ENCODE measurements around the gene MAN2B2.
A peak's percentile ranks its signal among the peaks of the same experiment; 100 is the strongest.

MAN2B2 gene

DNA sequence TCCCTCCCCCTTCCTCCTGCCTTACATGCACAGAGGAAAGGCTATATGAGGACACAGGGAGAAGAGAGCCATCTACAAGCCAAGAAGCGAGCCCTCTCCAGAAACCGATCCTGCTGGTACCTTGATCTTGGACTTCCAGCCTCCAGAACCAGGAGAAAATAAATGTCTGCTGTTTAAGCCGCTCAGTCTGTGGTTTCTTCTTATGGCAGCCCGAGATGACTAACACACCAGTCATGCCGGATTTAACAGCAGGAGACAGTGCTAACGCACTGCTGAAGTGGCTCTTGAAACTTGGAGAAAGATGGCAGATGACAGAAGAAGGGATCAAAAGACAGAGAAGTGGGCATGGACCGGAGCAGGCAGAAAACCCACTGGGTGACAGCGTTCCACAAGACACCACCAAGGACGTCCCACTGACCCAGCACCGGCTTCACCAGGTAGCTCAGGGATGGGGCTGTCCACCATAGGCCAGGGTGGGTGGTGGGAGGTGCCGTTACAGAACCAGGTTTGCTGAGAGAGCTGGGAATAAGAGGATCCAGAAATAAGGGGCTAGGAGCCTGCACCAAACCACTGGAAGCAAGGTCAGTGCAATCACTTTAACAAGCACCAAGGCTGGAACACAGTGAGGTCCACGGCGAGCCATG lies 6.2 kb upstream of the MAN2B2 start:
- TF ChIP-seq, protein P1, sequence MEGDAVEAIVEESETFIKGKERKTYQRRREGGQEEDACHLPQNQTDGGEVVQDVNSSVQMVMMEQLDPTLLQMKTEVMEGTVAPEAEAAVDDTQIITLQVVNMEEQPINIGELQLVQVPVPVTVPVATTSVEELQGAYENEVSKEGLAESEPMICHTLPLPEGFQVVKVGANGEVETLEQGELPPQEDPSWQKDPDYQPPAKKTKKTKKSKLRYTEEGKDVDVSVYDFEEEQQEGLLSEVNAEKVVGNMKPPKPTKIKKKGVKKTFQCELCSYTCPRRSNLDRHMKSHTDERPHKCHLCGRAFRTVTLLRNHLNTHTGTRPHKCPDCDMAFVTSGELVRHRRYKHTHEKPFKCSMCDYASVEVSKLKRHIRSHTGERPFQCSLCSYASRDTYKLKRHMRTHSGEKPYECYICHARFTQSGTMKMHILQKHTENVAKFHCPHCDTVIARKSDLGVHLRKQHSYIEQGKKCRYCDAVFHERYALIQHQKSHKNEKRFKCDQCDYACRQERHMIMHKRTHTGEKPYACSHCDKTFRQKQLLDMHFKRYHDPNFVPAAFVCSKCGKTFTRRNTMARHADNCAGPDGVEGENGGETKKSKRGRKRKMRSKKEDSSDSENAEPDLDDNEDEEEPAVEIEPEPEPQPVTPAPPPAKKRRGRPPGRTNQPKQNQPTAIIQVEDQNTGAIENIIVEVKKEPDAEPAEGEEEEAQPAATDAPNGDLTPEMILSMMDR (IDR thresholded peaks at IDR 0.05; ENCODE audit: low read depth, low read length, missing control alignments), result no peak
- Histone ChIP-seq H3K4me3 (ENCODE audit: low read depth, low read length) (no peak overlapping the region), H3K36me3 (replicated peaks) (no peaks in the 10 kb centered on the region), H3K27me3 (replicated peaks) (peaks cover 12% of the 10 kb centered on the region), H3K27ac (no peak overlapping the region)
- peak; percentile 85 for DNase-seq
- in situ Hi-C loops (cut with HindIII; ENCODE audit: low pct_ligation_motif_present, low sequenced_read_pairs), result no loop called here

DNA sequence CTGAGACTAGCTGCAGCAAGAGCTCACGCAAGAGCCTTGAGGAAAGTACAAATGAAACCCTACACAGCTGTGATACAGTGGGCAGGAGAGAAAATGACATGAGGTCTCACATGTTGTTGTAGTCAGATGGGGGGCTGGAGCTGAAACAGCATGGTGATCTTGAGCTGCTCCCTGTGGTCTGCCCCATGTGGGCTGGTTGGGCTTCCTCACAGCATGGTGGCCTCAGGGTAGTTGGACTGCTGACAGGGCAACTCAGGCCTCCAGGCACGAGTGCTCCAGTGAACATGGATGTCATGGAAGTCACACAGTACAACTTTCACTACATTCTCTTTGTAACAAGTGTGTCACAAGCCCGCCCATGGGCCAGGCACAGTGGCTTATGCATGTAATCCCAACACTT lies 3.4 kb upstream of the MAN2B2 start:
- Histone ChIP-seq H3K4me3 (ENCODE audit: low read depth, low read length) (no peak overlapping the region), H3K27ac (no peak overlapping the region), H3K36me3 (replicated peaks) (no peaks in the 10 kb centered on the region), H3K27me3 (replicated peaks) (no peaks in the 10 kb centered on the region)
- no peak for DNase-seq
- in situ Hi-C loops (cut with HindIII; ENCODE audit: low pct_ligation_motif_present, low sequenced_read_pairs), result no loop called here
- TF ChIP-seq, protein P1 (IDR thresholded peaks at IDR 0.05; ENCODE audit: low read depth, low read length, missing control alignments), result no peak

DNA sequence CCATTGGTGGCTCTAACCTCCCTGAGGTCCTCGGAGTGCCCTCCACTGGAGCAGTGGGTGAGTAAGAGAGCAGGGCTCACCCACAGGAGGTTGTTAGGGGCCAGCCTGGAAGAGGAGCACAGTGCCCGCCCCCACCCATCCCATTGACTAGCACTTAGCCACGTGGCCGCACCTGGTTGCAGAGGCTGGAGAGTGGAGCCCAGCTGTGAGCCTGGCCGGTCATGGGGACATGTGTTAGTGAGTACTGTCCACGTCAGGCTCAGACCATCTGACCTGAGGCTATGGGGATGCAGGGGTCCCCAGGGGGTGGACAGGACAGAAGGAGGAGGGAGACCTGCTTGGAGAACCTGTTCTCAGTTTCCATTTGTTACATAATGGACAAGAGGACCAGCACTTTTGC lies 1.4 kb upstream of the MAN2B2 start:
- H3K27me3 ChIP-seq (replicated peaks), result no peaks in the 10 kb centered on the region
- no peak overlapping the region for H3K4me3 ChIP-seq (ENCODE audit: low read depth, low read length)
- in situ Hi-C loops (cut with HindIII; ENCODE audit: low pct_ligation_motif_present, low sequenced_read_pairs), result no loop called here
- TF ChIP-seq, protein P1 (IDR thresholded peaks at IDR 0.05; ENCODE audit: low read depth, low read length, missing control alignments), result no peak
- peaks cover 6% of the 10 kb centered on the region for H3K36me3 ChIP-seq (replicated peaks)
- no peak overlapping the region for H3K27ac ChIP-seq
- no peak for DNase-seq

GRCh38 chr4:6573986-6574746 lies 823 bp upstream of the MAN2B2 start:
- Histone ChIP-seq H3K36me3 (replicated peaks) (peaks cover 9% of the 10 kb centered on the region), H3K27ac (no peak overlapping the region), H3K27me3 (replicated peaks) (no peaks in the 10 kb centered on the region), H3K4me3 (ENCODE audit: low read depth, low read length) (peak overlapping the region; percentile 90)
- in situ Hi-C loops (cut with HindIII; ENCODE audit: low pct_ligation_motif_present, low sequenced_read_pairs), result no loop called here
- TF ChIP-seq, protein P1 (IDR thresholded peaks at IDR 0.05; ENCODE audit: low read depth, low read length, missing control alignments), result peak; percentile 2
- DNase-seq, result no peak

GRCh38 chr4:6575503-6576240 lies 683 bp downstream of the MAN2B2 start:
- in situ Hi-C loops (cut with HindIII; ENCODE audit: low pct_ligation_motif_present, low sequenced_read_pairs), result no loop called here
- H3K4me3 ChIP-seq (ENCODE audit: low read depth, low read length), result peak overlapping the region; percentile 90
- TF ChIP-seq, protein P1 (IDR thresholded peaks at IDR 0.05; ENCODE audit: low read depth, low read length, missing control alignments), result no peak

More at GRCh38 chr4:6575503-6576240, 683 bp downstream of the MAN2B2 start:
- no peak for DNase-seq
- H3K27me3 ChIP-seq (replicated peaks), result no peaks in the 10 kb centered on the region
- H3K27ac ChIP-seq, result no peak overlapping the region
- peaks cover 20% of the 10 kb centered on the region for H3K36me3 ChIP-seq (replicated peaks)
